HG03196 (cell line): ENCODE data around the gene FKBP2.

Experiments
- ATAC-seq: cut with Tn5 transposase; IDR thresholded peaks from one replicate; pipeline ENCODE4 v1.9.1; 2021; ENCODE audit not compliant: unreplicated experiment

Gene FKBP2

DNA sequence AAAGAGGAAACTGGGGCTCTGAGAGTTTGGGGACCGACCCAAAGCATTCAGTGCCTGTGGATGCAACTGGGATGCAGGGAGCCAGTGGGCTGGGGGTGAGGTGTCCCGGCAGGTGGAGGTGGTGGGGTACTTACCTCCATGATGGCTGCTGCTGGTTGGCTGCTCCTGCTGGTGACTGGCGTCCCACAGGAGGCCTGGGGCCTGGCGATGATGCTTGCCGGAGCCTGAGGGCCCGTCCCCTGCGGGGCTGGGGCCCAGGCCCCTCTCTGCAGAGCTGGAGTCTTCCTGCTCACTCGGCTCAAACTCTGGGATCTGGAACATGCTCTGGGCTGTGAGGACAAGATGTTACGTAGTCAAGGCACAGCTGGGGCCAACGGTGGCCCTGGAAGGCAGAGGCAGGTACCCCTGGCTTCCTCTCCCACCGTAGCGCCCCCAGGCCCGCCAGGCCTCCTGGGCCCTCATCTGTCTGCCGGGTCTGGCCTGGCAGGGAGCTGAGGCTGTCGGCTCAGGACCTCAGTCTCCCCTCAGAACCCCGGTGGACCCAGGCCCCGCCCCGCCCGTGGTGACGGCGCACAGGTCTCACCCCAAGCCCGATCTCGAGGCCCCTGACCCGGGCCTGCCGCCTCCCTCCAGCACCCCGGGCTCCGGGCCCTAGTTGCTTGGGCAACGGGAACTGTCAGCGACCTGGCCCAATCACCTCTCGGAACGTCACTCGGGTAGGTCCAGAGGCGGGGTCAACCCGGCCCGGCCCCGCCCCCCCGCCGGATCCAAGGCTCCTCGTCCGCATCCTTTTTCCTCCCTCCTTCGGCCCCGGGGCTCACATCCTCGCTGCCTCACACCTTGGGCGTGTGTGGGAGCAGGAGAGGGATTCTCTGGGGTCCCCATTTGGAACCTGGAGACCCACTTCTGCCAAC is 43.4 kb downstream of the FKBP2 start, which contains the start of gene BAD:
BAD (minus strand) TSS at position 618 of the 914 bp plus-strand sequence; CDS start at position 321, 297 bp downstream.
- ATAC-seq = peak; percentile 56

DNA sequence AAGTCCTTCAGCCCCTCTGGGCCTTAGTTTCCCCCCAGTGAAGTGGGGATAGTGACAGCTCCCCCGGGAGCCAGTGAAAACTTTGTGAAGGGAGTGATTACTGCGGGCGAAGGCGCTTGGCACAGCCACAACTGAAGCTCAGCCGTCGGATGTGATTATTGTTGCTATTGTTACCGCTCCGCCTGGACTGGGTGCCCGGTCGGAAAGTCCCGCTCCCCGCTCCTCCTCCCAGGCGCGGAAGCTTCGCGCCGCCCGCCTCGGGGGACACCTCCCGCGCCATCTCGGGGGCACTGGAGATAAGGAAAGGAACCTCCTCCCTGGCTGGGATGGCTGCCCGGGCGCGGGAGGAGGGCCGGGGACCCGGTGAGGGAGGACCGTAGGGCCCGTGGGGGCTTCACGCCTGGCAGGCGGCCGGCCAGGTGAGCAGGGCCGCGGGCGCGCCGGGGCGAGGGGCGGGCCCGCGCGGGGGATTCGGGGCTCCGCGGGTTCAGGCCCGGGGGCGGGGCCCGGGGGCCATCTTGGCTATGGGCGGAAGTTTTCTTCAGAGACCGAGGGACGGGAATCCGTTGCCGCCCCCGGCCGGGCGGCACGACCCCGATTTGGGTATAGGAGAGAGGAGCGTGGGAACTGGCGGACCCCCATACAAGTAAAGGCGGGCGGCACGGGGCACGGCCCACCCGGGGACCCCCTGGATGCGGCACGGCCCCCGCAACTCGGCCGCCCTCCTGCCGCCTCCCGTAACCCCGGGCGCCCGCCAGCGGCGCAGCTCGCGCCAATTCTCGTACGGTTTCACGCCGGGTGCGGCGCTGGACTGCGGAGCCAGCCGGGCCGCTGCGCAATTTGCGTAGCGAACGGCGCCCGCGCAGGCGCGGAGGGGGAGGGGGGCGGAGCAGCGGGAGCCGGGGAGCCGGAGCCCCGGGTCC is 44.3 kb downstream of the FKBP2 start, which contains the start of gene GPR137:
GPR137 (plus strand) TSS at position 887 of the 923 bp plus-strand sequence. CDS start 677 bp downstream, outside the sequence.
- peak; percentile 51 for ATAC-seq

DNA sequence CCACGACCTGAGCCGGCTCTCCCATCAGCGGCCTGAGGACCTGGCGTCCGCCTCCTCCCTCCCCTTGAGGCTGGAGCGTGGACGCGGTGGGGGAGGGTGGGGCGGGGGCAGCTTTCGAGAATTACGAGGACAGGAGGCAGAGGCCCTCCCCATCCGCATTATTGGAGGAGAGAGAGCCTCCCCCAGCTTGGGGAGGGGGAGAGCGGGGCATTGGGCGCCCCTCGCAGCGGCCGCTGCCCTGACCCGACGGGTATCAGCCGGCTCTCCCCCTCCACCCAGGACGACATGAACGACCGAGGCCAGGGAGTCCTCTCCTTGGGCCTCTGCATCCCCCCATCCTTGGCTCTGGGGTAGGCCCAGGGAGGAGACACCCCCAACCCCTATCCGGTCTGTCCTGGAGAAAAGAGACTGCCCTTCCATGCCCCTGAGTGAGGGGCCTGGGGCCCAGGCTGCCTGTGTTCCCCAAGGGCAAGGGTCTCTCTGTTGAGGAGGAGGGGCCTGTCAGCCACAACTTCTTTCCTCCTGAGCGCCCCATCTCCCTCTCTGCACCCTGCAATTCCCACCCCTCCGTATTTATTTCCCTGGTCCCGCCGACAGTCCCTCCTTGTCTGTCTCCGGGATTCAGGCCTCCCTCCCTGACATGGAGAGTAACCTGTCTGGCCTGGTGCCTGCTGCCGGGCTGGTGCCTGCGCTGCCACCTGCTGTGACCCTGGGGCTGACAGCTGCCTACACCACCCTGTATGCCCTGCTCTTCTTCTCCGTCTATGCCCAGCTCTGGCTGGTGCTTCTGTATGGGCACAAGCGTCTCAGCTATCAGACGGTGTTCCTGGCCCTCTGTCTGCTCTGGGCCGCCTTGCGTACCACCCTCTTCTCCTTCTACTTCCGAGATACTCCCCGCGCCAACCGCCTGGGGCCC is 45.2 kb downstream of the FKBP2 start:
- no peak for ATAC-seq

DNA sequence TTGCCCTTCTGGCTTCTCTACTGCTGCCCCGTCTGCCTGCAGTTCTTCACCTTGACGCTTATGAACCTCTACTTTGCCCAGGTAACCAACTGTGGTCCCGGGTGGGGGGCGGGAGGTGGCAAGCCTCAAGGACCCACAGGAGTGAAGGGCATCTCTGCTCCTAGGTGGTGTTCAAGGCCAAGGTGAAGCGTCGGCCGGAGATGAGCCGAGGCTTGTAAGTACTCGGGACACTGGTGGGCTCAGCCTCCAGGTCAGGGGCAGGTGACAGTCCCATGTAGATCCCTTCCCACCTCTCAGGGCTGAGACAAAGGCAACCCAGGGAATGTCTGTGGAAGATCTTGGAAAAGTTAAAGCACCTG is 45.9 kb downstream of the FKBP2 start:
- ATAC-seq = no peak

DNA sequence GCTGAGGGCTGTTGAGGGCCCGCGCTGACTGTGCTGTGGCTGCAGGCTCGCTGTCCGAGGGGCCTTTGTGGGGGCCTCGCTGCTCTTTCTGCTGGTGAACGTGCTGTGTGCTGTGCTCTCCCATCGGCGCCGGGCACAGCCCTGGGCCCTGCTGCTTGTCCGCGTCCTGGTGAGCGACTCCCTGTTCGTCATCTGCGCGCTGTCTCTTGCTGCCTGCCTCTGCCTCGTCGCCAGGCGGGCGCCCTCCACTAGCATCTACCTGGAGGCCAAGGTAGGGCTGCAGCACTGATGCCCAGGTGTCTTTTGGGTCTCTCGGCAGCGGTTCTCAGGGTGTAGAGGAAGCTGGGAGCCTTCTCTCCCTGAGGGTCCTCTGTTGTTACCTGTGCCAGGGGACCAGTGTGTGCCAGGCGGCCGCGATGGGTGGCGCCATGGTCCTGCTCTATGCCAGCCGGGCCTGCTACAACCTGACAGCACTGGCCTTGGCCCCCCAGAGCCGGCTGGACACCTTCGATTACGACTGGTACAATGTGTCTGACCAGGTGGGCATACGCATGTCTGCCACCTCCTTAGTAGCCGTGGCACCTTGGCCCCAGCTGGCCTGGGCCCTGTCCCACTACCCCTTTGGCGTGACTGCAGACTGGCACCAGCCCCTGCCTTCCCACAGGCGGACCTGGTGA is 46.9 kb downstream of the FKBP2 start:
- no peak for ATAC-seq

DNA sequence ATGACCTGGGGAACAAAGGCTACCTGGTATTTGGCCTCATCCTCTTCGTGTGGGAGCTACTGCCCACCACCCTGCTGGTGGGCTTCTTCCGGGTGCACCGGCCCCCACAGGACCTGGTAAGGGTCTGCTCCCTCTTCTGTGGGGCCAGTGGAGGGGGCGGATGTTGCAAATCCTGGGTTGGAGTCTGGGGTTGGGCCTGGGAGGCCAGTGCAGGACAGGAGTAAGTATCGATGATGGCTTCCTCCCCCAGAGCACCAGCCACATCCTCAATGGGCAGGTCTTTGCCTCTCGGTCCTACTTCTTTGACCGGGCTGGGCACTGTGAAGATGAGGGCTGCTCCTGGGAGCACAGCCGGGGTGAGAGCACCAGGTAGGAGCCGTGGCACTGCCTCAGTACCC is 47.5 kb downstream of the FKBP2 start:
- ATAC-seq = no peak

DNA sequence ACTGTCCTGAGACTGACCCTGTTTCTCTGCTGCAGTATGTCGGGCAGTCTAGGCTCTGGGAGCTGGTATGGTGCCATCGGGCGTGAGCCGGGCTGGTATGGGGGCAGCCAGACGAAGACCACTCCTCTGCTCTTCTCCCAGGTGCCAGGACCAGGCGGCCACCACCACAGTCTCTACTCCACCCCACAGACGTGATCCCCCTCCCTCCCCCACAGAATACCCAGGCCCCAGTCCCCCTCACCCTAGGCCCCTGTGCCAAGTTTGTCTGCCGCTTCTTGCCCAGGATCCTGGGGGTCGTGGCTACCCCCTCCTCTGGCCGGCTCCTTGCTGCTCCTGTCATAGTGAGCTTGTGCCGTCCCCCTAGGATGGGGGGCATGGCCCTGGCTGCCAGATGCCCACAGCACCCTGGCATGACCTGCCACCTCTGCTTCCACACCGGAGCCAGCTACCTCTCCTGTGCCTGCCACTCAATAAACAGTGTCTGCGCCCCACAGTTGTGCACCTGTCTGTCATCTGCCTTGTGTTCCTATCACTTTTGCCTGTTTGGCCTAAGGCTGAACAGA is 48.2 kb downstream of the FKBP2 start:
- ATAC-seq = no peak

DNA sequence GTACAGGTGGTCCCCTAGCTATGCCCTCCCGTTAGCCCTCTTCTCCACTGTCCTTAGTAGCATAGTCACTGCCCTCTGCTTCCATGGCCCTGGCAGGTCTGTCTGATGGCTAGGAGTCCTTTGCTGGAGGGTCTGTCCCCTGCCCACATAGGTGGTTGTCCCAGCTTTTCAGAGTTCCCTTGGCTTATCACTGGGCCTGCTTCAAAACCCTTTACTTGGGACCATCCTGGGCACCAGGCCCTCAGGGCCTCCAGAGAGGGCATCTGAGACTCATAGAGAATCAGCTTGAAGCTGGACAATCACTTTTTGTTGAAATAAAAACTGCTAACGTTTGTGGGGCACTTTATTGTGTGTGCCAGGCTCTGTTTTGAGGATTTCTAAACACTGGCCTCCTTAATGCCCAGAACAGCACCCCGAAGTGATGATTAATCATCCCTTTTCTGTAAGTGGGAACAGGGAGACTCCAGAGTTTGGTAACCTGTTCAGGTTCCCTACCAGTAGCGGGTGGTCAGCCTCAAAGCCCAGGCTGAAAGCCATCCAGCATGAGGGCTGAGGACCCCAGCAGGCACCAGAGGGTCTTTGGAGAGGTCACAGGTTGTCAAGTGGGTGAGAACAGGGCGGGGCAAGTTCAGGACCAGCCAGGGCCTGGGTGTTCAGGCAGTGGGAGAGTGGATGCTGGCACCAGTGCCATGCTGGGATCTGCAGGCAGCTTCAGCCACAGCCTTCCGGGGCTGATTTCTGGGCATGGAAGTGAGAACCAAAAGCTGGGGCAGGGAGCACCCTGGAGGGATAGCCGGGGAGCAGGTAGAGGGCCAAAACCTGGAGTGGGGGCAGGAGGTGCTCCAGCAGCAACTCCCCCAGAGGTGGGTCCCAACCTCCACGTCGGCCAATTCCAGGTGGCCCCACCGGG is 49.7 kb downstream of the FKBP2 start:
- ATAC-seq = no peak

DNA sequence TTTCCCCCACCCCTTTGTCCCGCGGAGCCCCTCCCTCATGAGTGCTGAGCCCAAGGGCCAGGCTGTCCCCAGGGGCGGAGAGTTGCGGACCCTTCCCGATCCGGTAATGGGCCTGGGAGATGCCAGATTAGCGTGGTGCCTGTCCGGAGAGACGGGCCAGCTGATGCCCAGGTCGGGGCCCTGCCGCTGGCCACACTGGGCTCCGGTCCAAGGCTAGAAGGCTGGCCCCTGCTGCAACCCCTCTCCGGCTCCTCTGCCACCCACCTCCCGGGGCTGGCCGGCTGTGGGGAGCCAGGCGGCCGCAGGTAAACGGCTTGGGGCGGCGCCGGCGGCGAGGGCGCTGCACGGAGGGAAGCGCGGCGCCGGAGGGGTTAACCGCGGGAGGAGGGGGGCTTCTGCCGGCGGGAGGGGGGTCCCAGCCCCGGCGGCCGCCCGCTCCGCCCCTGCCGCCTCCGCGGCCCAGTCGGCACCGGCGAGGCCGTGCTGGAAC is 50.4 kb downstream of the FKBP2 start, which contains the start of gene KCNK4:
KCNK4 (plus strand) TSS at position 41 of the 490 bp plus-strand sequence. CDS start 1,717 bp downstream, outside the sequence.
- ATAC-seq = no peak

DNA sequence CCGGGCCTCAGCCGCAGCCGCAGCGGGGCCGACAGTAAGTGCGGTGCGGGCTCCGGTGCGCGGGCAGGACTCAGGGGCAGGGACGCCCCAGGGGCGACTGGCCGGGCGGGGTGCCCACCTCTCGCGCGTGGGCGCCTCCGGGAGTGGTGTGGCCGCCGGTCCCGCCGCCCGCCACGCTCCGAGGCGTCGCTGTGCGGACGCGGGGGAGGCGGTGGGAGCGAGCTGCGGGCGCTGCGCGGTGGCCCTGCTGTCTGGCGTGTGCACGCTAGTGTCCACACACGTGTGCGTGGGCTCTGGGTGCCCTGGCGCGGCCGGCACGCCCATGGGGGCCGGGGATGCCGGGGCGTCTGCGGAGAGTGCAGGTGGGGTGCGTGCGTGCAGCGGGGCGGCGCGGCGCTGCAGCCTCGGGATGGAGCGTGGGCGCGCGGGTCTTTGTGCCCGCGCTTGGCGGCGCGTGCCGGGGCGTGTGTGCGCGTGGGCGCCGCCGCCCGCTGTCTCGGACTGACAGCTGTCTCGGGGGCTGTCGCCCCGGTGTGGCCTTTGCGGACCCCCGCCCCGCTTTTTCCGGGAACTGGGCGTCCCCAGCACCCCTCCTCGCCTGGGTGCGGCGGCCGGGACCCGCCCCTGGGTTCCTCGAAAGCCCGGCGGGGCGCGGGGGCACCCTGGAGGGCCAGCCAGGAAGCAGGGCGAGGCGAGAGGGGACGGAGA is 51.0 kb downstream of the FKBP2 start:
- ATAC-seq = no peak

DNA sequence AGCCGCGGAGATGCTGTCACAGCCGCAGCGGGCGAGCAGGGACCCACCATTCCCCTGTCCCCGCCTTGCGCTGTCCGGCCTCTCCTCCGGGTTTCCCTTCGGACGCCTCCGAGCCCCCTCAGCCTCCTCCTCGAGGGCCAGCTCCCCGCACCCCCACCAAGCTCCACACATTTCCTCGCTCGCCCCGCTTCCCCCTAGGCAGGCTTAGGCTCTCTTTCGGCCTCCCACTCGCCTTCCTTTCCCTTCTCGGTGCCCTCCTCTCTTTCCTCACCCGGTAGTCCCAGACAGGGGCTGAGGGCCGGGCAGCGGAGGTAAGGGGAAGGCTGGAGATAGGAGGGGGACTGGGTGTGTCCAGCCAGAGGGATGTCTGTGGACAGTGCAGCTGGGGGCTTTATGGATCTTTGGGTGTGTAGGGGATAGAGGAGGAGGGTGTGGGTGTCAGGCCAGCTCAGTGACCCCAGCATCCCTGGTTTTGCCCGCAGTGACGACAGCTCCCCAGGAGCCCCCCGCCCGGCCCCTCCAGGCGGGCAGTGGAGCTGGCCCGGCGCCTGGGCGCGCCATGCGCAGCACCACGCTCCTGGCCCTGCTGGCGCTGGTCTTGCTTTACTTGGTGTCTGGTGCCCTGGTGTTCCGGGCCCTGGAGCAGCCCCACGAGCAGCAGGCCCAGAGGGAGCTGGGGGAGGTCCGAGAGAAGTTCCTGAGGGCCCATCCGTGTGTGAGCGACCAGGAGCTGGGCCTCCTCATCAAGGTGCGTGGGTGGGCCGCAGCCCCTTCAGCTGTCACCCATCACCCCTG is 51.8 kb downstream of the FKBP2 start:
- no peak for ATAC-seq
